NT2/D1 (cell line): ENCODE data around the gene HES4.

Experiments
- DNase-seq: peaks from one replicate; pipeline ENCODE4 v3.0.0-alpha.2; 2011; ENCODE audit warnings: low read depth, low spot score
- H3K27me3 ChIP-seq: 2 replicates; pipeline ENCODE4 v1.6.0; 2011; ENCODE audit warnings: mild to moderate bottlenecking; ENCODE audit not compliant: insufficient read length, insufficient read depth
- H3K36me3 ChIP-seq: 2 replicates; pipeline ENCODE4 v1.6.1; 2011; ENCODE audit warnings: mild to moderate bottlenecking, low read length, mixed read lengths; ENCODE audit not compliant: insufficient read depth, insufficient read length
- H3K4me1 ChIP-seq: 2 replicates; pipeline ENCODE4 v1.5.1; 2011; ENCODE audit not compliant: insufficient read depth, insufficient read length
- H3K4me3 ChIP-seq: 2 replicates; pipeline ENCODE4 v1.5.1; 2011; ENCODE audit warnings: low read depth; ENCODE audit not compliant: insufficient read length
- H3K9ac ChIP-seq: 2 replicates; pipeline ENCODE4 v1.6.0; 2011; ENCODE audit warnings: low read depth; ENCODE audit not compliant: insufficient read length
- H3K9me3 ChIP-seq: 2 replicates; pipeline ENCODE4 v1.5.1; 2011; ENCODE audit warnings: mild to moderate bottlenecking, low read length; ENCODE audit not compliant: insufficient read depth
- SUZ12 ChIP-seq: IDR thresholded peaks from 2 replicates; pipeline ENCODE4 v1.6.1; 2011; ENCODE audit not compliant: insufficient read length, insufficient read depth; ENCODE audit errors: extremely low read depth
- YY1 ChIP-seq: IDR thresholded peaks from 2 replicates; pipeline ENCODE4 v1.6.1; 2011; ENCODE audit not compliant: insufficient read length, insufficient read depth
- ZNF274 ChIP-seq: IDR thresholded peaks from 2 replicates; pipeline ENCODE4 v1.6.1; 2011; ENCODE audit warnings: mild to moderate bottlenecking, low read depth, low read length

HES4 gene

DNA sequence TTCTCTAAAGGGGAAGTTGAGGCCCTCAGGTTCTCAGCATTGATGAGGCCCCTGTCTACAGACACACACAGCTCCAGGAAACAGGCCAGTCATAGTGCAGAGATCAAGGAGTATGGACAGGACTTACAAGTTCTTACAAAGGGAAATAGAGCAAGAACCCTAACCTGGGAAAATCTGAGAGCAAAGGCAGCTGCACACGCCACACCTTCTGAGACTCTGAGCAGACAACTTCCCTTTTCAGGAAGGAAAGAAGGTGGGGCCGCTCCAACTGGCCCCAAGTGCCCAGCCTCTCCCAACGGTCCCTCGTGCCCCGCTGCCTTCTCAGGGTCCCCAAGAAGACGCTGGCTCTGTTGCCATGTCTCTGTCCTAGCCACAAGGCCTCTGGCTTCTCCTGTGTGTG is 44.4 kb downstream of the HES4 start:
- peaks cover 72% of the 10 kb centered on the region for H3K36me3 ChIP-seq
- no peak overlapping the region for H3K9ac ChIP-seq
- TF ChIP-seq SUZ12 (no peak), YY1 (no peak), ZNF274 (no peak)
- DNase-seq, result no peak
- H3K27me3 ChIP-seq, result peaks cover 10% of the 10 kb centered on the region
- no peaks in the 10 kb centered on the region for H3K9me3 ChIP-seq
- H3K4me3 ChIP-seq, result no peak overlapping the region
- H3K4me1 ChIP-seq, result peaks cover 3% of the 10 kb centered on the region

DNA sequence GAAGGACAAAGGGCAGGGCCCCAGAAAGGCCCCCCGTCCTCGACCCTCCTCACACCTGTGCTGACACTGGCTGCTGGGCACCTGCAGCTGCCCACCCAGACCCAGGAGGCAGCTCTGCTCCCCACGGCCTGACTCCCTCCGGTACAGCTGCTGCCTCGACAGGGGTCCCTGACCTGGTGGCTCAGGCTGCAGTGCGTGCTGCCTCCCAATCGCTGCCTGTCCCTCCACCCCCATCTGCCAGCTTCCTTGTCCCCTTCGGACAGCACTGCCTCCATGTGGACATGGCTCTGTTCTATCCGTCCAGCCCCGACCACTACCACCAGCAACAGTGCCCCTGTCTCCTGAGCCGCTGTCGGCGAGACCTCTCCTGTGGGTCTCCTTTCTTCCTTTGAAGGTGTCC is 45.0 kb downstream of the HES4 start:
- Histone ChIP-seq H3K27me3 (peaks cover 7% of the 10 kb centered on the region), H3K9me3 (no peaks in the 10 kb centered on the region), H3K9ac (no peak overlapping the region), H3K36me3 (peaks cover 78% of the 10 kb centered on the region), H3K4me3 (no peak overlapping the region), H3K4me1 (peaks cover 3% of the 10 kb centered on the region)
- TF ChIP-seq ZNF274, result no peak
- no peak for DNase-seq

DNA sequence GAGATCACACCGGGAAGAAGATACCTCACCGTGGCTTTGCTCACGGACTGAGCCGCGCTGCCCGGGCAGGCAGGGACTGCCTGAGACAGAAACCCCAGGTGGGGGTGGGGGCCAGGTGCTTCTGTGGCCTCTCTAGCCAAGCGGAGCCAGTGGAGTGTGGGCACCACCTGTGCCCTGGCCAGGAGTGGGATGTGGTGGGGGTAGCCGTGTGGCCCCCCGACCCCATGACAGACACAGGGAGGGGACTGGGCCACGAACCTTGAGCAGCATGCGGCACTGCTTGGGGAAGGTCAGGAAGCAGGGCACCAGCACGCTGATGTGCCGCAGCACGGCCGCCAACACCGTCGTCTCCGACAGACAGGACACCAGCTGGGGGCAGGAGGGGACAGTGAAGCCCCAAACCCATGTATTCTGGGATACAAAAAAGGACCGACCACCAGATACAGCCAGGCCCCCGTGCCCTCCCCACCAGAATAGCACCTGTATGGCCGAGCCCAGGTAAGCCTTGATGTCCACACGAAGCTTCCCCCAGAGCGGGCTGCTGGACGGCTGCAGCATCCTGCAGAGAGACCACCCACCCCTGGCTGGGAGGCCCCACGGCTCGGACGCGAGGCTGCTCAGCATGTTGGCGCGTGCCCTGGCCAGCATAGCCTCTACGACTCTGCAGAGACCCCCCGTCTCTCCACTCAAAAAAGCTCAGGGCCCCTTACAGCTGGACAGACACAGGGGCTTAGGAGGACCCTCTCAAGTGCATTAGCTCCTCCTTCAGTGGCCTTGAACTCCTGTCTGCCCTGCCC is 46.2 kb downstream of the HES4 start:
- no peak overlapping the region for H3K4me3 ChIP-seq
- H3K36me3 ChIP-seq, result peaks cover 90% of the 10 kb centered on the region
- no peak for TF ChIP-seq YY1
- no peak for TF ChIP-seq ZNF274
- TF ChIP-seq SUZ12, result no peak
- H3K9me3 ChIP-seq, result no peaks in the 10 kb centered on the region
- DNase-seq, result no peak
- H3K27me3 ChIP-seq, result no peaks in the 10 kb centered on the region
- no peak overlapping the region for H3K9ac ChIP-seq
- H3K4me1 ChIP-seq, result peaks cover 3% of the 10 kb centered on the region

DNA sequence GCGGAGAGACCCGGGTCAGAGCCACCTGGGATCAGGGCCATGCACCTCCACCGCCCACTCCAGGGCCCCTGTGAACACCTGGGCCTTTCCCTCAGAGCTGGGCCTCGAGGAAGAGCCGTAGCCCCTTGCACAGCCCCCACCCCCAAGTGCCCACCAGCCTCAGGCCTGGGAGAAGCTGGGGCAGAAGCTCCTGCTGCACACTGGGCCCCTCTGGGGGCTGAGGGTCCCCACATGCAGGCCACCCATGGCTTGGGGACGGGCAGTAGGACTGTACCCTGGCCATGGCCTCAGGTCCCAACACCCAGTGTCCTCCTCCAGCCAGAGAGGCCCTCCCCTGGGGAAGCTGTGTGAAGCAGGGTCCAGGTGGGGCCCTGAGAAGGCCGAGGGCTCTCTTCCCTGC is 47.3 kb downstream of the HES4 start:
- Histone ChIP-seq H3K36me3 (peaks cover 99% of the 10 kb centered on the region), H3K4me3 (no peak overlapping the region), H3K9ac (no peak overlapping the region), H3K9me3 (no peaks in the 10 kb centered on the region), H3K27me3 (no peaks in the 10 kb centered on the region), H3K4me1 (peaks cover under 1% of the 10 kb centered on the region)
- no peak for DNase-seq
- TF ChIP-seq YY1 (no peak), SUZ12 (no peak), ZNF274 (no peak)

DNA sequence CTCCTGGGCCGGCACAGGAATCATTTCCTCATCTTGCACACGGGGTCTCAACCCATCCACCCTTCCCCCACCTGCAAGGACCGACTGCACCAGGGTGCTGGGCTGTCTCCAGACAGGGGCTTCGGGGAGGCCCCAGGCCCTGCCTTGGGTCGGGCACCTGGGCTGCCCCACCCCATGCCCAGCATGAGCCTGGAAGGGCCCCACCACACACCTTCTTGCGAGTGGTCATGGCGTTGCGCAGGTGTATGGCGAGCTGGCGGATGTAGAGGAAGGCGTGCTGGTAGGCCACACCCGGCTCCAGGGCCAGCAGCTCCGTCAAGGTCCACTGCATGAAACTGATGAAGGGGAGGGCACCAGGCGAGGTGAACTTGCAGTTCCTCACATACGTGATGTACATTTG is 47.7 kb downstream of the HES4 start:
- Histone ChIP-seq H3K9ac (no peak overlapping the region), H3K36me3 (peaks cover 99% of the 10 kb centered on the region), H3K9me3 (no peaks in the 10 kb centered on the region), H3K27me3 (no peaks in the 10 kb centered on the region), H3K4me1 (no peaks in the 10 kb centered on the region), H3K4me3 (no peak overlapping the region)
- TF ChIP-seq SUZ12, result no peak
- TF ChIP-seq YY1, result no peak
- no peak for TF ChIP-seq ZNF274
- no peak for DNase-seq

DNA sequence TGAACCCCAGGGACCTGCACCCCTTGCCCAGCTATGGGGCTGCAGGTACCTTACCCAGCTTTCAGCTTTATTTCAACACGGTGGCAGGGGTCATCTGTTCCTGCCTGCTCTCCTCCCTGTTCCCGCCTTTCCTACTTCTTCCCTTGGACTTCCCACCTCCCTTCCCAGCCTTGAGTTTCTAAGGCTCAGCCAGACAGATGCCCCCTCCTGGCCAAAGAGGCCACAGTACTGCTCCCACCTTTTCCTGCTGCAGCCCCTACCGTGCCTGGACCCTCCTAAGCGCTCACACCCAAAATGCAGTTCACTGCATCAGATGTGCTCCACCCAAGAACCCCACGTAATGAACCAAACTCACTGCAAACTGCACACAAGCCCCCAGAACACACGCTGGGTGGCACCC is 48.5 kb downstream of the HES4 start:
- DNase-seq, result no peak

DNA sequence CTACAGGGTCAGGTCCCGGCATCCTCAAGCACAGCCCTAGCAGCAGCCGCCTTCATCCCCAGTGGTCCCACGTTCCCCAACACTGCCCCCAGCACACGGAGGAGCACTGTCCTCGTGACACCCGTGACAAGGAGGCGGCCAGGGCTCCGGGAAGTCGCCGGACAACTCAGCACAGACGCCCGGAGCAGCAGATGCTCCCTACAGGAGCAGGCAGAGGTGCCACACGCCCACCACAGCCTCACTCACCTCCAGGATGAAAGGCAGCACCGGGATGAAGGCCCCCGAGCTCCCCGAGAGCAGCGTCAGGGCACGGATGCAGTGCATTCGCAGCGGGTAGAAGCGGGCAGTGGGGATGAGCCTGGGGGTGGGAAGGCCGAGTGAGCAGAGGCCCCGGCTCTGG is 49.0 kb downstream of the HES4 start:
- no peaks in the 10 kb centered on the region for H3K4me1 ChIP-seq
- DNase-seq, result no peak
- no peaks in the 10 kb centered on the region for H3K9me3 ChIP-seq
- TF ChIP-seq YY1 (no peak), ZNF274 (no peak), SUZ12 (no peak)
- H3K36me3 ChIP-seq, result peaks cover 98% of the 10 kb centered on the region
- no peak overlapping the region for H3K4me3 ChIP-seq
- no peak overlapping the region for H3K9ac ChIP-seq
- no peaks in the 10 kb centered on the region for H3K27me3 ChIP-seq

More for the DNA sequence above, 48.5 kb downstream of the HES4 start:
- Histone ChIP-seq H3K9me3 (no peaks in the 10 kb centered on the region), H3K9ac (no peak overlapping the region), H3K4me1 (no peaks in the 10 kb centered on the region), H3K27me3 (no peaks in the 10 kb centered on the region), H3K36me3 (peaks cover 98% of the 10 kb centered on the region), H3K4me3 (no peak overlapping the region)
- TF ChIP-seq ZNF274 (no peak), YY1 (no peak), SUZ12 (no peak)
